GM23338 (cell line): Measurements from ENCODE around the gene CENPT. TPM values are rescaled to one million over a fixed set of nuclear protein-coding genes. Genes with fewer than 3 reads are reported as not detected.

Source experiments
- ATAC-seq: fragments of 200-7000 bp; cut with Tn5 transposase; 3 replicates; pipeline ENCODE4 v1.9.1; 2020
- DNase-seq: peaks from one replicate; pipeline ENCODE4 v3.0.0-alpha.2; 2015; ENCODE audit warnings: low spot score
- H2AFZ ChIP-seq: fragments of 200-600 bp; sonication (generic); 2 replicates; pipeline ENCODE4 v1.8.0; 2016; ENCODE audit warnings: antibody characterized with exemption, mild to moderate bottlenecking, moderate library complexity
- H3F3A ChIP-seq: fragments of 200-600 bp; sonication (generic); replicated peaks from 2 replicates; pipeline ENCODE4 v1.8.0; 2017; ENCODE audit warnings: antibody characterized with exemption, mixed run types, low read depth
- H3K27ac ChIP-seq: fragments of 200-600 bp; sonication (generic); 2 replicates; pipeline ENCODE4 v1.6.1; 2016; ENCODE audit warnings: low read depth
- H3K27me3 ChIP-seq: fragments of 200-600 bp; sonication (generic); 2 replicates; pipeline ENCODE4 v1.8.0; 2016; ENCODE audit warnings: mild to moderate bottlenecking, mixed run types, moderate library complexity; ENCODE audit not compliant: insufficient read depth
- H3K36me3 ChIP-seq: fragments of 200-600 bp; sonication (generic); 2 replicates; pipeline ENCODE4 v1.8.0; 2016; ENCODE audit warnings: mild to moderate bottlenecking; ENCODE audit not compliant: insufficient read depth
- H3K4me1 ChIP-seq: fragments of 200-600 bp; sonication (generic); 2 replicates; pipeline ENCODE4 v1.8.0; 2016; ENCODE audit warnings: mild to moderate bottlenecking, moderate library complexity; ENCODE audit not compliant: insufficient read depth
- H3K4me2 ChIP-seq: fragments of 200-600 bp; sonication (generic); 2 replicates; pipeline ENCODE4 v1.7.1; 2017; ENCODE audit warnings: mixed run types
- H3K4me3 ChIP-seq: fragments of 200-600 bp; sonication (generic); 2 replicates; pipeline ENCODE4 v1.6.1; 2016; ENCODE audit warnings: mixed run types
- H3K79me2 ChIP-seq: fragments of 200-600 bp; sonication (generic); replicated peaks from 2 replicates; pipeline ENCODE4 v1.8.0; 2017; ENCODE audit warnings: mild to moderate bottlenecking; ENCODE audit not compliant: insufficient read depth
- H3K9me2 ChIP-seq: fragments of 200-600 bp; sonication (generic); 2 replicates; pipeline ENCODE4 v1.8.0; 2017; ENCODE audit not compliant: insufficient read depth
- H4K20me1 ChIP-seq: fragments of 200-600 bp; sonication (generic); replicated peaks from 2 replicates; pipeline ENCODE4 v1.8.0; 2017; ENCODE audit warnings: mild to moderate bottlenecking; ENCODE audit not compliant: insufficient read depth
- H3K27ac Mint-ChIP-seq: 2 replicates; pipeline ENCODE4 v1.8.0; 2020; ENCODE audit warnings: inconsistent platforms, mild to moderate bottlenecking, moderate library complexity, mixed read lengths
- H3K27me3 Mint-ChIP-seq: 3 replicates; pipeline ENCODE4 v1.8.0; 2022; ENCODE audit warnings: low read depth, mild to moderate bottlenecking, moderate library complexity, mixed read lengths, inconsistent platforms; ENCODE audit not compliant: insufficient read depth, poor library complexity
- H3K36me3 Mint-ChIP-seq: 3 replicates; pipeline ENCODE4 v1.8.0; 2021; ENCODE audit warnings: low read depth, mild to moderate bottlenecking, inconsistent platforms, moderate library complexity, mixed read lengths
- H3K4me1 Mint-ChIP-seq: 3 replicates; pipeline ENCODE4 v1.8.0; 2020; ENCODE audit warnings: mild to moderate bottlenecking, inconsistent platforms, mixed read lengths
- H3K4me3 Mint-ChIP-seq: 3 replicates; pipeline ENCODE4 v1.8.0; 2021; ENCODE audit warnings: moderate library complexity, mild to moderate bottlenecking, inconsistent platforms, mixed read lengths
- H3K9me3 Mint-ChIP-seq: 3 replicates; pipeline ENCODE4 v1.8.0; 2020; ENCODE audit warnings: moderate library complexity, mild to moderate bottlenecking, inconsistent platforms, mixed read lengths
- CREB1 ChIP-seq: fragments of 250-450 bp; sonication (Bioruptor Pico); IDR thresholded peaks from 2 replicates; pipeline ENCODE4 v1.5.0; 2020; ENCODE audit warnings: low read depth, mild to moderate bottlenecking, moderate library complexity
- CTCF ChIP-seq, 2 experiments: fragments of 200-600 bp in 1 of 2; sonication (generic) in 1 of 2; conservative IDR thresholded peaks; 2 replicates each; pipeline versions ENCODE4 v1.5.1 to v1.6.1; 2016 to 2017; ENCODE audit warnings: antibody characterized with exemption in 2 of 2, low read depth in 2 of 2, mild to moderate bottlenecking in 2 of 2, moderate library complexity in 1 of 2
- ETS1 ChIP-seq: IDR thresholded peaks from 2 replicates; pipeline ENCODE4 v1.6.1; 2016; ENCODE audit warnings: antibody characterized with exemption
- EZH2 ChIP-seq: fragments of 200-600 bp; sonication (generic); IDR thresholded peaks from one replicate; pipeline ENCODE4 v1.8.0; 2017; ENCODE audit warnings: antibody characterized with exemption, mild to moderate bottlenecking, low read depth; ENCODE audit not compliant: unreplicated experiment
- EZH2phosphoT487 ChIP-seq: fragments of 200-600 bp; sonication (generic); IDR thresholded peaks from one replicate; pipeline ENCODE4 v1.8.1; 2018; ENCODE audit warnings: antibody characterized with exemption; ENCODE audit not compliant: unreplicated experiment
- JUNB ChIP-seq: IDR thresholded peaks from one replicate; pipeline ENCODE4 v1.6.1; 2016; ENCODE audit warnings: antibody characterized with exemption; ENCODE audit not compliant: unreplicated experiment
- NANOG ChIP-seq: IDR thresholded peaks from 2 replicates; pipeline ENCODE4 v1.6.1; 2016; ENCODE audit warnings: antibody characterized with exemption, borderline replicate concordance
- POLR2AphosphoS5 ChIP-seq: IDR thresholded peaks from 2 replicates; pipeline ENCODE4 v1.6.1; 2016; ENCODE audit warnings: antibody characterized with exemption, low read depth
- REST ChIP-seq: IDR thresholded peaks from one replicate; pipeline ENCODE4 v1.6.1; 2018; ENCODE audit warnings: antibody characterized with exemption; ENCODE audit not compliant: unreplicated experiment
- STAT1 ChIP-seq: IDR thresholded peaks from one replicate; pipeline ENCODE4 v1.6.1; 2016; ENCODE audit warnings: antibody characterized with exemption; ENCODE audit not compliant: unreplicated experiment
- ZNF114 ChIP-seq: fragments of 250-450 bp; sonication (Bioruptor Pico); IDR thresholded peaks from 2 replicates; pipeline ENCODE4 v1.5.0; 2020; ENCODE audit warnings: mild to moderate bottlenecking, moderate library complexity
- ZNF331 ChIP-seq: fragments of 250-450 bp; sonication (Bioruptor Pico); IDR thresholded peaks from 2 replicates; pipeline ENCODE4 v1.5.0; 2020; ENCODE audit warnings: low read depth, mild to moderate bottlenecking, moderate library complexity
- ZNF462 ChIP-seq: fragments of 250-450 bp; sonication (Bioruptor Pico); IDR thresholded peaks from 2 replicates; pipeline ENCODE4 v1.5.0; 2020; ENCODE audit warnings: mild to moderate bottlenecking, moderate library complexity
- polyA plus RNA-seq: library from polyadenylated mRNA; unstranded; fragments of >200 nt; fragmentation: Nextera tagmentation; extraction: Ambion mirVana; gene quantifications from 2 replicates; pipeline ENCODE4 v1.2.1, GENCODE V29; 2016
- total RNA-seq: library from RNA; depleted of rRNA; stranded (reverse); fragments of >200 nt; shearing (Covaris generic); gene quantifications from 2 replicates; pipeline ENCODE4 v1.2.3, GENCODE V29; 2014

CENPT gene
- total and polyA plus RNA-seq, 2 experiments from 2014 or later: 55.4 to 63.8 TPM

- no peaks in the 10 kb centered on the region for H3K36me3 ChIP-seq
- Mint-ChIP-seq H3K4me3 (no peak overlapping the region), H3K36me3 (no peaks in the 10 kb centered on the region; the same call in 1 of the 3 replicates), H3K27me3 (peaks cover 2% of the 10 kb centered on the region), H3K27ac (no peak overlapping the region), H3K9me3 (no peaks in the 10 kb centered on the region), H3K4me1 (peaks cover 2% of the 10 kb centered on the region; the same call in 1 of the 3 replicates)
- H3K4me1 ChIP-seq: no peaks in the 10 kb centered on the region
- no peak overlapping the region for H3K4me2 ChIP-seq
- ATAC-seq: no peak
- no peaks in the 10 kb centered on the region for H3F3A ChIP-seq
- H3K27ac ChIP-seq: no peak overlapping the region
- H3K9me2 ChIP-seq: no peaks in the 10 kb centered on the region
- H3K27me3 ChIP-seq: no peaks in the 10 kb centered on the region
- no peak for DNase-seq
- peaks cover 30% of the 10 kb centered on the region for H3K79me2 ChIP-seq
- no peak for TF ChIP-seq POLR2AphosphoS5
- TF ChIP-seq CREB1 (CRISPR knock-in tag): no peak
- TF ChIP-seq ZNF462 (CRISPR knock-in tag): no peak
- no peak for TF ChIP-seq ZNF114
- no peak for TF ChIP-seq EZH2phosphoT487
- no peak for TF ChIP-seq ETS1
- TF ChIP-seq STAT1: no peak
- no peak for TF ChIP-seq ZNF331 (CRISPR knock-in tag)
- TF ChIP-seq NANOG: no peak
- no peak for TF ChIP-seq REST
- no peak for TF ChIP-seq CTCF (conservative IDR thresholded peaks at IDR 0.05; ENCODE audit: low read depth in 2 of 2)
- no peak for TF ChIP-seq JUNB
- TF ChIP-seq EZH2: no peak
- H3K4me3 ChIP-seq: no peak overlapping the region
- H4K20me1 ChIP-seq: peaks cover 4% of the 10 kb centered on the region; the same call in 1 of the 2 replicates
- no peak overlapping the region for H2AFZ ChIP-seq
Measured at GRCh38 chr16:67782567-67783352, 64.7 kb downstream of the CENPT start.
